OCI-LY1 (cell line): ENCODE data around the gene MPV17L2.
"Not testable (repeated sequence)": the region's sequence is repeated elsewhere in the genome, so short reads cannot be mapped to it uniquely, and the experiment has no call there.

Source experiments
- H2AFZ ChIP-seq: fragments of 200-600 bp; sonication (generic), shearing (Covaris generic); 2 replicates; pipeline ENCODE4 v1.6.0; 2014; ENCODE audit warnings: antibody characterized with exemption, mild to moderate bottlenecking, low read length
- H3F3A ChIP-seq: fragments of 200-600 bp; sonication (generic), shearing (Covaris generic); 2 replicates; pipeline ENCODE4 v1.6.0; 2014; ENCODE audit warnings: mild to moderate bottlenecking, antibody characterized with exemption, low read length, moderate library complexity; ENCODE audit not compliant: insufficient read depth
- H3K27ac ChIP-seq: fragments of 200-600 bp; sonication (generic); 2 replicates; pipeline ENCODE4 v1.5.1; 2014; ENCODE audit warnings: low read length, mixed run types, mild to moderate bottlenecking, low read depth; ENCODE audit not compliant: poor library complexity, severe bottlenecking
- H3K27me3 ChIP-seq: fragments of 200-600 bp; sonication (generic); 2 replicates; pipeline ENCODE4 v1.6.0; 2014; ENCODE audit warnings: antibody characterized with exemption, mild to moderate bottlenecking, low read length, moderate library complexity; ENCODE audit not compliant: insufficient read depth
- H3K36me3 ChIP-seq: fragments of 200-600 bp; sonication (generic); 2 replicates; pipeline ENCODE4 v1.6.1; 2014; ENCODE audit warnings: mild to moderate bottlenecking, antibody characterized with exemption, low read length, moderate library complexity, mixed read lengths; ENCODE audit not compliant: insufficient read depth
- H3K4me1 ChIP-seq: fragments of 200-600 bp; sonication (generic); 2 replicates; pipeline ENCODE4 v1.5.1; 2014; ENCODE audit warnings: mild to moderate bottlenecking, low read length, moderate library complexity; ENCODE audit not compliant: insufficient read depth, severe bottlenecking
- H3K4me2 ChIP-seq: fragments of 200-600 bp; sonication (generic), shearing (Covaris generic); 2 replicates; pipeline ENCODE4 v1.6.1; 2014; ENCODE audit warnings: low read length
- H3K4me3 ChIP-seq: fragments of 200-600 bp; sonication (generic); 2 replicates; pipeline ENCODE4 v1.5.1; 2014; ENCODE audit warnings: low read length, low read depth, mild to moderate bottlenecking, mixed read lengths; ENCODE audit not compliant: poor library complexity, severe bottlenecking
- H3K79me2 ChIP-seq: fragments of 200-600 bp; shearing (Covaris generic); 2 replicates; pipeline ENCODE4 v1.6.1; 2016; ENCODE audit warnings: mixed run types, low read length, mixed read lengths; ENCODE audit not compliant: insufficient read depth
- H3K9ac ChIP-seq: fragments of 200-600 bp; sonication (generic), shearing (Covaris generic); 2 replicates; pipeline ENCODE4 v1.6.1; 2014; ENCODE audit warnings: mild to moderate bottlenecking, low read length, mixed read lengths
- H3K9me2 ChIP-seq: fragments of 200-600 bp; sonication (generic), shearing (Covaris generic); 2 replicates; pipeline ENCODE4 v1.6.1; 2014; ENCODE audit warnings: low read depth, mild to moderate bottlenecking, low read length, mixed read lengths
- H3K9me3 ChIP-seq: fragments of 200-600 bp; shearing (Covaris generic); 2 replicates; pipeline ENCODE4 v1.6.1; 2014; ENCODE audit warnings: low read length, mixed read lengths
- H4K20me1 ChIP-seq: fragments of 200-600 bp; sonication (generic), shearing (Covaris generic); 2 replicates; pipeline ENCODE4 v1.6.0; 2016; ENCODE audit warnings: mild to moderate bottlenecking, low read length; ENCODE audit not compliant: insufficient read depth
- CTCF ChIP-seq: fragments of 200-600 bp; sonication (generic), shearing (Covaris generic); IDR thresholded peaks from 2 replicates; pipeline ENCODE4 v1.5.1; 2017; ENCODE audit warnings: mild to moderate bottlenecking, antibody characterized with exemption, low read length, moderate library complexity, mixed read lengths
- EZH2 ChIP-seq: fragments of 200-600 bp; sonication (generic), shearing (Covaris generic); IDR thresholded peaks from 2 replicates; pipeline ENCODE4 v1.8.0; 2017; ENCODE audit warnings: borderline replicate concordance, mixed run types, mild to moderate bottlenecking, antibody characterized with exemption, low read length, moderate library complexity, mixed read lengths

MPV17L2 gene

GRCh38 chr19:18158467-18158866, 34.6 kb upstream of the MPV17L2 start:
- Histone ChIP-seq H3K9ac (no peak overlapping the region), H3K27me3 (no peaks in the 10 kb centered on the region), H3K4me2 (no peak overlapping the region), H2AFZ (no peak overlapping the region), H3K9me3 (no peaks in the 10 kb centered on the region), H3K36me3 (peaks cover 27% of the 10 kb centered on the region; the same call in 1 of the 2 replicates), H3K27ac (peak overlapping the region; percentile 65), H3F3A (no peaks in the 10 kb centered on the region), H4K20me1 (no peaks in the 10 kb centered on the region), H3K9me2 (no peaks in the 10 kb centered on the region), H3K4me1 (peaks cover 51% of the 10 kb centered on the region), H3K4me3 (no peak overlapping the region), H3K79me2 (no peaks in the 10 kb centered on the region)
- TF ChIP-seq EZH2: no peak
- no peak for TF ChIP-seq CTCF

- H3K9me2 ChIP-seq, H3F3A ChIP-seq, H3K4me2 ChIP-seq, H4K20me1 ChIP-seq, H3K27ac ChIP-seq, H3K79me2 ChIP-seq, H3K27me3 ChIP-seq, H3K9ac ChIP-seq, H2AFZ ChIP-seq, H3K4me3 ChIP-seq, H3K9me3 ChIP-seq: not testable (repeated sequence)
- peaks cover 30% of the 10 kb centered on the region; the same call in 1 of the 2 replicates for H3K36me3 ChIP-seq
- peaks cover 46% of the 10 kb centered on the region for H3K4me1 ChIP-seq
Observed at GRCh38 chr19:18159059-18159616, 33.9 kb upstream of the MPV17L2 start.

- no peaks in the 10 kb centered on the region for H3K9me3 ChIP-seq
- H3K4me3 ChIP-seq: no peak overlapping the region
Observed at GRCh38 chr19:18159810-18160209, 33.2 kb upstream of the MPV17L2 start.

More at GRCh38 chr19:18159810-18160209, 33.2 kb upstream of the MPV17L2 start:
- H3K79me2 ChIP-seq: no peaks in the 10 kb centered on the region
- TF ChIP-seq CTCF: no peak
- no peak for TF ChIP-seq EZH2
- no peaks in the 10 kb centered on the region for H3F3A ChIP-seq
- H2AFZ ChIP-seq: no peak overlapping the region
- no peak overlapping the region for H3K4me2 ChIP-seq
- no peaks in the 10 kb centered on the region for H3K9me2 ChIP-seq
- no peak overlapping the region for H3K9ac ChIP-seq
- H3K27me3 ChIP-seq: no peaks in the 10 kb centered on the region
- H3K4me1 ChIP-seq: peaks cover 41% of the 10 kb centered on the region
- no peak overlapping the region for H3K27ac ChIP-seq
- no peaks in the 10 kb centered on the region for H4K20me1 ChIP-seq
- peaks cover 30% of the 10 kb centered on the region; the same call in 1 of the 2 replicates for H3K36me3 ChIP-seq
